IMR-90 (cell line): ENCODE data around the gene NANS. TPM values are rescaled to one million over a fixed set of nuclear protein-coding genes. Genes with fewer than 3 reads are reported as not detected.

Experiments used
- ATAC-seq: fragments of 200-7000 bp; cut with Tn5 transposase; 2 replicates; pipeline ENCODE4 v1.9.1; 2020; ENCODE audit warnings: low read depth, mild to moderate bottlenecking, moderate library complexity
- BruUV-seq: library from RNA; stranded (reverse); fragments of 400-500 nt; replicated peaks from 2 replicates; lab custom pipeline; 2021; lab: Mats Ljungman, UMichigan
- CTCF ChIA-PET: fragments of 300-600 bp; formaldehyde crosslinking; extraction: SDS; loops from one replicate; lab custom pipeline; 2021; ENCODE audit warnings: antibody characterized with exemption; lab: Yijun Ruan, JAX
- POLR2A ChIA-PET: fragments of 300-600 bp; sonication (Branson Sonifier 250); formaldehyde crosslinking; loops from one replicate; lab custom pipeline; 2022; ENCODE audit warnings: antibody characterized with exemption; ENCODE audit not compliant: unreplicated experiment; lab: Charles Lee
- DNase-seq: peaks from one replicate; pipeline ENCODE4 v3.0.0; 2013
- H2AFZ ChIP-seq: replicated peaks from 2 replicates; pipeline ENCODE3; 2013; ENCODE audit warnings: low read length, mild to moderate bottlenecking; ENCODE audit not compliant: poor library complexity
- H2AK5ac ChIP-seq: 2 replicates; pipeline ENCODE4 v1.6.1; 2013; ENCODE audit warnings: low read depth, low read length, inconsistent platforms
- H2AK9ac ChIP-seq: replicated peaks from 2 replicates; pipeline ENCODE3; 2013; ENCODE audit warnings: mild to moderate bottlenecking, low read depth, low read length, moderate library complexity; ENCODE audit not compliant: poor library complexity
- H2BK120ac ChIP-seq: 2 replicates; pipeline ENCODE4 v1.6.1; 2013; ENCODE audit warnings: low read depth, low read length, inconsistent platforms
- H2BK15ac ChIP-seq: 3 replicates; pipeline ENCODE4 v1.6.1; 2013; ENCODE audit warnings: low read depth, low read length, inconsistent platforms
- H2BK20ac ChIP-seq: 2 replicates; pipeline ENCODE4 v1.6.1; 2013; ENCODE audit warnings: low read depth, mild to moderate bottlenecking, inconsistent platforms, low read length, moderate library complexity
- H2BK5ac ChIP-seq: 2 replicates; pipeline ENCODE4 v1.6.1; 2013; ENCODE audit warnings: mild to moderate bottlenecking, low read depth, low read length, inconsistent platforms; ENCODE audit not compliant: poor library complexity, severe bottlenecking
- H3K14ac ChIP-seq: replicated peaks from 2 replicates; pipeline ENCODE4 v1.6.1; 2013; ENCODE audit warnings: low read depth, low read length, inconsistent platforms
- H3K18ac ChIP-seq: 2 replicates; pipeline ENCODE4 v1.6.1; 2013; ENCODE audit warnings: low read depth, low read length, control low read depth
- H3K23ac ChIP-seq: 2 replicates; pipeline ENCODE4 v1.6.1; 2013; ENCODE audit warnings: low read depth, low read length, inconsistent platforms
- H3K27ac ChIP-seq: 2 replicates; pipeline ENCODE4 v1.5.1; 2013; ENCODE audit warnings: mild to moderate bottlenecking, control low read depth, low read length; ENCODE audit not compliant: insufficient read depth
- H3K27me3 ChIP-seq: 2 replicates; pipeline ENCODE4 v1.6.1; 2013; ENCODE audit warnings: low read length; ENCODE audit not compliant: control insufficient read depth, insufficient read depth
- H3K36me3 ChIP-seq: 2 replicates; pipeline ENCODE4 v1.6.1; 2013; ENCODE audit warnings: low read length, mixed read lengths; ENCODE audit not compliant: control insufficient read depth, insufficient read depth
- H3K4ac ChIP-seq: 2 replicates; pipeline ENCODE4 v1.6.1; 2013; ENCODE audit warnings: low read depth, low read length, inconsistent platforms
- H3K4me1 ChIP-seq: 2 replicates; pipeline ENCODE4 v1.6.1; 2013; ENCODE audit warnings: low read length, mixed read lengths; ENCODE audit not compliant: control insufficient read depth, insufficient read depth
- H3K4me2 ChIP-seq: 2 replicates; pipeline ENCODE4 v1.6.1; 2013; ENCODE audit warnings: low read depth, mild to moderate bottlenecking, control low read depth, low read length, moderate library complexity
- H3K4me3 ChIP-seq: 2 replicates; pipeline ENCODE4 v1.5.1; 2013; ENCODE audit warnings: low read depth, mild to moderate bottlenecking, control low read depth, low read length, moderate library complexity; ENCODE audit not compliant: insufficient read depth
- H3K56ac ChIP-seq: 2 replicates; pipeline ENCODE4 v1.6.1; 2013; ENCODE audit warnings: low read length, inconsistent platforms; ENCODE audit not compliant: insufficient read depth; ENCODE audit errors: extremely low read depth
- H3K79me1 ChIP-seq, 2 experiments: 2 replicates each; pipeline ENCODE4 v1.6.1; 2013; ENCODE audit warnings: low read length in 2 of 2, inconsistent platforms in 1 of 2, low read depth in 1 of 2
- H3K9ac ChIP-seq: 2 replicates; pipeline ENCODE4 v1.6.1; 2013; ENCODE audit warnings: low read depth, low read length, control low read depth
- H3K9me1 ChIP-seq: 2 replicates; pipeline ENCODE4 v1.6.1; 2013; ENCODE audit warnings: low read length, inconsistent platforms; ENCODE audit not compliant: insufficient read depth
- H3K9me3 ChIP-seq: 2 replicates; pipeline ENCODE4 v1.6.1; 2013; ENCODE audit warnings: low read length; ENCODE audit not compliant: control insufficient read depth, insufficient read depth
- H4K20me1 ChIP-seq: 2 replicates; pipeline ENCODE4 v1.6.1; 2013; ENCODE audit warnings: low read length, inconsistent platforms; ENCODE audit not compliant: insufficient read depth
- H4K5ac ChIP-seq: 2 replicates; pipeline ENCODE4 v1.6.1; 2013; ENCODE audit warnings: mild to moderate bottlenecking, low read depth, low read length, control low read depth
- H4K8ac ChIP-seq, 2 experiments: 2 replicates each; pipeline ENCODE4 v1.6.1; 2013; ENCODE audit warnings: low read depth in 2 of 2, low read length in 2 of 2, control low read depth in 1 of 2, inconsistent platforms in 1 of 2
- H4K91ac ChIP-seq: 2 replicates; pipeline ENCODE4 v1.6.1; 2013; ENCODE audit warnings: low read depth, low read length, inconsistent platforms; ENCODE audit not compliant: insufficient read depth
- CTCF ChIP-seq: conservative IDR thresholded peaks from 2 replicates; pipeline ENCODE4 v1.5.1; 2012; ENCODE audit warnings: mild to moderate bottlenecking, low read depth, low read length, improper control_type of control experiment
- USF2 ChIP-seq: fragments of 150-350 bp; IDR thresholded peaks from 2 replicates; pipeline ENCODE4 v1.6.1; 2017; ENCODE audit warnings: mild to moderate bottlenecking, antibody characterized with exemption, low read length, low read depth
- WGBS, 2 experiments: methylation state at CpG; one replicate each; pipeline versions ENCODE4 v1.1.5 to v1.1.7; 2013; ENCODE audit warnings: missing lambda C conversion rate in 2 of 2; ENCODE audit not compliant: insufficient read length in 1 of 2; ENCODE audit errors: extremely low coverage in 2 of 2; 5-methylcytosine and 5-hydroxymethylcytosine counted together
- dilution Hi-C: fragments of 300-500 bp; cut with HindIII; formaldehyde crosslinking; loops from one replicate; pipeline ENCODE4 v1.14.3; 2018; ENCODE audit warnings: low sequenced_read_pairs; ENCODE audit not compliant: unreplicated experiment
- in situ Hi-C: fragments of 300-500 bp; cut with MboI; formaldehyde crosslinking; loops from 3 replicates; pipeline ENCODE4 v1.14.3; 2019; ENCODE audit warnings: low sequenced_read_pairs, inconsistent platforms, mixed read lengths
- intact Hi-C: fragments of 100-400 bp; cut with micrococcal nuclease; formaldehyde crosslinking; loops from 2 replicates; pipeline ENCODE4 v1.10.0; 2022
- polyA plus RNA-seq, 3 experiments: library from polyadenylated mRNA; depleted of rRNA; stranded (reverse); fragments of >200 nt; gene quantifications; 2 replicates each; pipeline ENCODE4 v1.2.3, GENCODE V29; 2012; ENCODE audit warnings: low replicate concordance in 1 of 3
- total RNA-seq: library from RNA; depleted of rRNA; stranded (reverse); fragments of >200 nt; gene quantifications from 2 replicates; pipeline ENCODE4 v1.2.3, GENCODE V29; 2012

Gene NANS
- total and polyA plus RNA-seq, 2 of the 4 experiments (the other 2 are of a cell fraction): 210 to 306 TPM

GRCh38 chr9:98074115-98074990 lies 17.8 kb downstream of the NANS start (continued):
- TF ChIP-seq CTCF: peak; percentile 94

- Histone ChIP-seq H3K79me1 (peaks cover 16 to 70% of the 10 kb centered on the region in 2 experiments), H2BK20ac (no peak overlapping the region), H2AK9ac (no peak overlapping the region), H3K56ac (no peak overlapping the region), H4K91ac (no peak overlapping the region), H3K9me3 (no peaks in the 10 kb centered on the region), H2AFZ (peak overlapping the region; percentile 27), H3K14ac (no peak overlapping the region; the same call in 1 of the 2 replicates), H4K5ac (no peak overlapping the region; the same call in 1 of the 2 replicates), H2AK5ac (peak overlapping the region; percentile 92), H3K9me1 (peaks cover 2% of the 10 kb centered on the region; the same call in 1 of the 2 replicates), H2BK15ac (no peak overlapping the region), H3K27me3 (no peaks in the 10 kb centered on the region), H3K36me3 (peaks cover 22% of the 10 kb centered on the region), H3K4me3 (no peak overlapping the region), H4K8ac (peak overlapping the region in 1 of 2 experiments; percentile 74; a peak in 2 of 4 replicates), H3K23ac (no peak overlapping the region), H2BK5ac (no peak overlapping the region), H3K18ac (no peak overlapping the region), H3K4me2 (no peak overlapping the region), H3K27ac (0 out of 2 replicates have a peak overlapping the region, but pooled peaks have one; percentile 49), H3K9ac (no peak overlapping the region), H3K4ac (peak overlapping the region; percentile 38; the same call in 1 of the 2 replicates), H2BK120ac (no peak overlapping the region), H4K20me1 (peaks cover 27% of the 10 kb centered on the region), H3K4me1 (peaks cover 5% of the 10 kb centered on the region)
- TF ChIP-seq USF2: peak; percentile 91
- TF ChIP-seq CTCF: no peak
- DNase-seq (peak; percentile 78), ATAC-seq (peak; percentile 70)
- no TSS peak for BruUV-seq
- in situ Hi-C loops: no loop called here
- dilution Hi-C loops: no loop called here
- WGBS, 2 experiments: 25% methylated on average over 1 of the region's 6 CpGs; no CpG with 5 or more reads in 1 of the 2 experiments
- intact Hi-C loops: no loop called here
- ChIA-PET POLR2A (no interaction called here), CTCF (interaction anchor here (0.6 kb wide), 1 partner anchor 280 kb away, joined by 4 read pairs; no protein-coding TSS in a partner anchor)
Measured at GRCh38 chr9:98075332-98075805, 18.8 kb downstream of the NANS start.
